NCI-H2029 (cell line): ENCODE results near the gene ZFAND3.

ENCODE experiments used
- DNase-seq: peaks from one replicate; lab custom pipeline; 2025; lab: John Stamatoyannopoulos, UW

Gene ZFAND3

DNA sequence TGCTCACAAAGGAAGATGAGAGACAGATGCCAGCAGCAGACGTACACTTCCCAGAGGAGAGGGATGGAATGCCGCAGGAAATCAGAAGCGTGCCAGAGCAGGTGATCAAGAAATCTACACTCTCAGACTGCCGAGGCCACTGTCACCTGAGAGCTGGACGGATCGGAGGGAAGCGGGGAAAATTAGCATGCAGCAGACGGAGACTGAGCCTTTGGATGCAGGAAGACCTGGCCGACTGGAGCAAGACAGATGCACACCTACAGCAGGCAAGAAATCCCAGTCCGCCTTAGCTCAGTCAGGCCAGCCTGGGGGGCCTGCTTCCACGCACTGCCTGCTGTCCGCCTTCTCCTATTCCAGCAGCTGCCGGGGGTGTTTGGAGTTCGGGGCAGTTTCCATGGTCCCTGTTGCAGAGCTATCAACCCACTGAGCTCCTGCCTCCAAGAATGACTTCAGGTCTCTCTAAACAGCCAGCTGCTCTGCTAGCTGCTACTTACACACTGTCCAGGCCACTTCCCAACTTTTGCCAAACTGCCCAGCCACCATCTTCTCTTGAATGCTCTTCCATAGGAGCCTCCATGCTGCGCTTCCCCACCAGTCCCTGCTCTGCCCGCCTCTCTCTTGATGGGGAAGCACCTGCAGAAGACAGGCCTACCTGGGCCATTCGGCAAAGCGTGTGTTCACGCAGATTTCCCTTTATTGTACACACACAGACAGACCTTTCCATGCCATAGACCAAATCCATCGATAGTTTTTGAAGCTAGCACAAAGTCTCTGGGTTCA lies 368.5 kb downstream of the ZFAND3 start:
- DNase-seq: no peak

DNA sequence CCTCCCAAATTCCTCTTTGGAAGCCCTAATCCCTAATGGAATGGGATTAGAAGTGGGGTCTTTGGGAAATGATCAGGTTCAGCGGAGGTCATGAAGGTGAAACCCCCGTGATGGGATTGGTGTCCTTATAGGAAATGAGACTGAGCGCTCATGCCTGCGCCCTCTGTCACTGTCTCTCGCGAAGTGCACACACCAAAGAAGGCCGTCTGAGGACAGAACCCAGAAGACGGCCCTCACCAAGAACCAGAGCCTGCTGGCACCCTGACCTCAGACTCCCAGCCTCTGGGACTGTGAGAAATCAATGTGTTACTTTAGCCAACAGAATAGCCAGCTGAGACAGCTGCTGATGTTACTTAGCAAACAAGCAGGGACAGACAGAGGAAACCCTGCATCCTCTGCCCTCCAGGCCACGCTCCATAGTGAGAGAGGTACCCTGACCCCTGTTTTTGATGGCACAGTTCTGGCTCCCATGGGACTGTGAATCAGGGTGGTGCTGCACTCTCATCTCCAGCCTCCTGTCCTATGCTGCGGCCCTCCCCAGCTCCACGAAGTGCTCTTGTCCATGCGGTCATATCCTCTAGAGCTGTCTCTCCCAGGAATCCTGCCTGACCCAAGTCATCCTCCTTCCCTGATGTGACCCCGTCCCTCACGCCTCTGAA lies 369.3 kb downstream of the ZFAND3 start:
- no peak for DNase-seq

DNA sequence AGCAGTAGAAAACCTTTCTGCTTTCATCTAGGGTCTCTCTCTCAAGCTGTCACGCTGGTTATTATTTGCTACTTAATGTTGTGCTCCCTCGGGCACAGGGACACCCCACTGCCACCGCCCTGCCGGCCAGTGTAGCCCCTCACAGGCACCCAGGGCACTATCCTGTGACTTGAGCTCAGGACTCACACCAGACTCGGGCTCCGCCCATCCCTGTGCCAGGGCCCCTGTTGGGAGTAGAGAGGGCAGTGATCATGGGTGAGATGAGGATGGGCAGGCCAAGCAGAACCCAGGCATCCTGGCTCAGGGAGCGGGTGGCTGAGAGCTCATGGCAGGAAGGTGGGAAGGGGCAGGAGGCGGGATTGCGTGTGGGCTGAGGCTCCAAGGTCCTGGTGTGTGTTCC lies 371.9 kb downstream of the ZFAND3 start:
- no peak for DNase-seq

DNA sequence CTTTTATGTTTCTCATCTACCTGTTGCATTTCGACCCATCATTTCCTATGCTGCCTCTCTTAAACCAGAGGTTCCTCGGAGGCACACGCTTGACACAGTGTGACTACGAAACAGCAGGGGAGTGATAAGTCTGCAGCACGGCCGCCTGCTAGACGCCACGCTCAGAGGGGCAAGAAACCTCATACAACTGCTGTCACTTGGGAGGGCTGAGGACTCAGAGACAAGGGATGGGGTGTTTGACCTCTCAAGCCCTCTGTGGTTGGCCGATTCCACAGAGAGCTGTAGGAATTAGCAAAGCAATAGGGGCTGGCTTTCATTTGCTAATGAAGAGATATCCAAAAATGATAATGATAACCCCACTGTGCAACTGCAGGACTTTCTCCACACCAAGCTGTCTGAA lies 372.5 kb downstream of the ZFAND3 start:
- DNase-seq: no peak

DNA sequence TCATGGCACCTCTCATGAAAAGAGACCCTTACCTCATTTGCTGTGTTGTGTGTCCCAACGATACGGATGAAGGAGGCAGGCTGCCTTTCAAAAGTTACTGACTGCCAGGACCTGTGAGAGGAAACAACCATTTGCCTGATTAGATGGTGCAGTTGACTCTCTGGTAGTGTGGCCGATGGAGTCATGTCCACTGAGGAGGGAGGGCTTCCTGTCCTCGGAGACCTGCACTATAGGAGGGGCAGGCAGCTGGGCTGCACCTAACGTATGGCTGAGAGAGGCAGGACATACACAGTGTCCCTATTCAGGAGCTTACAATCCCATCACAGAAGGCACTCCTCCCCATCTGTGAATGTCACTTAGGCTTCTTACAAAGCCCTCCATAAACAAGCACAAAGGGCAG lies 373.0 kb downstream of the ZFAND3 start:
- no peak for DNase-seq

DNA sequence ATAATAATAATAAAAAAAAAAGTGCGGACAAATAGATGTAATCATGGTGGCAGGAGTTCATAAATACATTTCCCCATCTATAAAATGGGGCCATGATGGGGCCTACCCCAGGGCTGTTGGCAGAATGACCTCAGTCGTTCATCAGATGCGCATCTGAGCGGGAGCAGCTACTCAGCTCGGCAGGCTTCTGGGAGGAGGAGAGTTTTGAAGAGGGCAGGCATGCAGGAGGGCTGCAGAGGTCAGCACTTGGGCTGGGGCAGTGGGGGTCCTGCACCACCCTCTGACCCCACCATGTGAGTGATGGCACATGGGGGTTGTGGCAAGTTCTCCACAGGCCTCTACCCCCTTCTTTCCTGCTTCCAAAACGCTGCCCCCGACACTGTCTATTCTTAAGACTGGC lies 373.5 kb downstream of the ZFAND3 start:
- DNase-seq: no peak

DNA sequence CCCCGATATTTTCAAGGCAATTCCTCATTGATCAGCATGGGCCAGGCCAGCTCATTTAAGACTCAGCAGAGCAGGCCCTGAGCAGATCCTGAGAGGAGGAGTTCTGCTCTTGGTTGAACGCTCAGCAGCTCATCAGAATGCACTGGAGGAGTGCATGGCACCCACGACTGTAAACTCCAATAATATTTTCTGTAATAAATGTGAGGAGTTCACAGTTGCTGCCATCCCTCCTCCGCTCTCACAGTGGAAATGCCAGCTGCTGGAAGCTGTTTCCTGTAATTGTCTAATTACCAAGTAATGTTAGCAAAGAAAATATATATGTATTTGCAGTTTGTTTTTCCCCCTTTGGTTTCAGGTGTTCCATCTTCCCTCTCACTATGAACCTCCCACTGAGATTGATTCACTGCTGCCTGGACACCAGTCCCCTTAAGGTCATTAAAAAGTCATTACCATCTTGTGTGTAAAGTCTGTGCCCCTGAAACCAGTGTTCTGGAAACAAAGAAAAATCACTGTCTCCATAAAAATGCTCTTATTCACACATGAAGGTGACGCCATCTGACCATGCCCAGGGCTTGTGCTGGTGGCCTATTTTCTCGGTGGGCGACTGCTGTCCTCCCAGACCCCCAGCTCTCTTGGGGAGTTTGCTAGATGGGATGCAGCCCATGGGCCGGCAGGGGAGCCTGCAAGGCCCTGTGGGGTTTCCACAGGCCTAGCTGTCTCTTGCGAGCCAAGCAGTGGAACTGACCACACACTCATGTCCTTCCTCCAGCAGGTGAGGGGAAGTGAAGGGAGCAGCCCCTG lies 374.2 kb downstream of the ZFAND3 start:
- no peak for DNase-seq

DNA sequence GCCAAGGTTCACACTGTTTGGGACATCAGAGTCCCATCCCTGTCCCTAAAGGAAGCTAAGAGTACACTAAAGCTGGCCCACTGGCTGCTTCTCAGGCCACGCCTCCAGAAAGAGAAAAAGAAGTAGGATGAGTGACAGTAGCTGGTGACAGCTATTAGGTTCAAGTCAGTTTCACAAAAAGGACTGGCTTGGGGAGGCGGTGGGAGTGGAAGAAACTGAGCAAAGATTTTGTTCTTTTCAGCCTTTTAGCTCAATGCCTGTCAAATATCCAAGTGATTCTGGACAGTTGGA lies 374.7 kb downstream of the ZFAND3 start:
- DNase-seq: no peak

DNA sequence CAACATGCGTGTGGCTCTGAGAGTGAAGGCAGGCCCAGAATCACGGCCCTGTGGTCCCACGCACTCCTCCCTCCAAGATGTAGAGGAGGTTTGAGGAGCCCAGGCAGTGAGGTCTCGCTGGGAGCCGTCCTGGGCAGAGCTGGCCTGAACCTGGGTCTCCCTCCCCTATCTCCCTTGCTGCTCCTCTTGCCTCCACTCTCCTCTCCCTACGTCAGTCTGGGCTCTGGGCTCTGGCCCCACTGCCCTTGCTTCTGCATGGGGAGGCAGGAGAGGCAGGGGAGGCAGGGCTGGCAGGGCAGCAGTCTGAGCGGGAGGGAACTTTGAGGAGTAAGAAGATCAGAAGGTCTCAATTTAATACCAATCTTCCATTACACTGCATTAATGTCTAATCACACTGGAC lies 375.1 kb downstream of the ZFAND3 start:
- DNase-seq: no peak

DNA sequence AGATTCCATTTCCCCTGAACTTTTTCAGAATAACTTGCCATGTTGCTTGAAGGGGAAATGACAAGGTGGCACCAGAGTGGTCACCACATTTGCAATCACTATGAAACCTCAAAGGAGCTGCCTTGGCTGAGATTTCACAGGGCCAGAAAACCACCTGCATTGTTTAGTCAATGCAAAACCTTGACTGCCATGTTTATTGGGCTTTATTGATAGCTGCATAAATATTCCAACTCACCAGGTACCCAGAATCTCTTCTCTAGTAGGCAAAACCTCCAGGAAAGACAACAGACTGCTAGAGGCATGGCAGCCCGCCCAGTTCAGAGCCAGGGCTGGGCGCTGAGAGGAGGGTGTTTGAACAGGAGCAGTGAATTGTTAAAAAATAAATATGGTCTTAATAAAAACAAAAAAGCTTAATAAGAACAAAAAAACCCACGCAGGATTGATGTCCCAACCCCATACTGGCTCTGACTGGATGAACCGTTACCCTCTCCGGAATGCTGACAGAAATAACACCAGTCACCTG lies 375.6 kb downstream of the ZFAND3 start:
- DNase-seq: no peak

DNA sequence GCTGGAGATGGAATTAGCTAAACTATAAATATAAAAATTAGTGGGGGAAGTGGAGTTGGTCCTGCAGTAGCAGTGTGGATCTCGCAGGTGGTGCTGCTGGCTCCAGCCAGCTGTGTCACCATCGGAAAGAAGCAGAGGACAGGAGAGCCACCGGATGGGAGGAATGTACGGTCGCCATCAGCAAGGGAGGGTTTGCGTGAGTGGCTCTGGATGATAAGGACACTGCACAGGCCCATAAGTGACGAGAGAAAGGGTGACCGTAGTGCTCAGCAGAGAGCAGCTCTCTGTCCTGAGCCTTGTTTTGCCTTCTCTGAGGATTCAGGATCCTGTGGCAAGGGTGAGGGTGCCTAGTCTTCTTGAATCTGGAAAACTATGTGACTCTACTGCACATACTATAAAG lies 378.7 kb downstream of the ZFAND3 start:
- no peak for DNase-seq
